ENCODE measurements around the gene C6orf89.

Gene C6orf89

DNA sequence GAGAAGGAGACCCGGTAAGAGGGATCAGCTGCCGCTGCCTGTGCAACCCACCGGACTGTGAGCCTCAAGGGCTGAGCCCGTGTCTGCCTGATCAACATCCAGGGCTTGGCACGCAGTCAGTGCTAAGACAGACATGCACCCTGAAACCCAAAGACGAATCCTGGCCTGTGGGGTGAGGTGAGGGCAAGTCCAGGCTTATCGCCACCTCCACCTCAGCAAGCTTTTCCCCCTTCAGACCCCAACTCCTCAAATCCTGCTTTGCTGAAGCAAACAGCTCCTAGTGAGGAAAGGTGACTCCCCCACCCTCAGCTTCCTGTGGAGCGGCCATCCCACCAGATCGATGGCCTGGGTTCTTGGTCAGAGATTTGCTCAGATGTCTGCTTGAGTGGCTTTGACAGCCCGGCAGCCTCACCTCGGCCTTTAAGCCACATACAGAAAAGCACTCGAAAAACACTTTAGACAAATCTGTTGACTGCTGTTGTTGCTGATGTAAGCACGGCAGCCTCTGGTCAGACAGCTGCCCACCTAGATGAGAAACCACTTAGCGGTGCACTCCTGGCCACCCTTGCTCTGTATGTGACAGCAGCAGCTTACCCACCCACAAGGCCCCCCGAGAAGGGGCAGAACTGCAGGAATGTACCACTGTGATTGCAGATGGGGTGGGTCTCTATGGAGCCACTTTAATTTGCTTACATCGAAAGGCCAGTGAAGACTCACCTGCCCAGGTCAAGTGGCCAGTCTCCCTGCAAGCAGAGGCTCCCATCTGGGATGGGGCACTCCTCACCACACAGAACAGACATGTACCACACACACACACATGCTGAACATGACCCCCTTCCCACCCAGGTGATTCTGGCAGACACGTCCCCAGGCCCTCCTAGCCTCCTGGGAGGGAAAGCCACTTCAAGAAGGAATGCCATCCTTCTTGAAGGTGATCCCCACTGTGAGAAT is 85.4 kb downstream of the C6orf89 start:
- no peak for DNase-seq

- DNase-seq, result no peak
These were observed 86.3 kb downstream of the C6orf89 start for GRCh38 chr6:36971921-36972673.

DNA sequence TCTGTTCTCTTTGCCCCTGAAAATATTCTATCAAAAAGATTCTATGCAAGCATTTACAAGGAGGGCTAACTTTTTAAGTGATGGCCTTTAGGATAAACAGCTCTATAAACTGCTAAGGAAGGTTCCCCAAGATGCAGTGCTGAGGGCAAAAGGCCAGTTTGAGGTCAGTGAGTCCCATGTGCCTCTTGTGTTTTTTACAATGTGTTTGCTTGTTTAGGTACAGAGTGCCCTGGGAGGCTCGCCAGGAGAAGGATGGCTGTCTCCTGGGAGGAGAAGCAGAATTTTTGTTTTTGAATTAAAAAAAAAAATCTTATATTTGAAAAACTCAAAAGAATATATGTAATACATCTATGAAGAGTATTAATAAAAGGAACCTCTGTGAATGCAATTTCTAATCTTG is 87.4 kb downstream of the C6orf89 start:
- DNase-seq, result no peak

GRCh38 chr6:36973647-36974046 is 87.9 kb downstream of the C6orf89 start:
- DNase-seq, result no peak

DNA sequence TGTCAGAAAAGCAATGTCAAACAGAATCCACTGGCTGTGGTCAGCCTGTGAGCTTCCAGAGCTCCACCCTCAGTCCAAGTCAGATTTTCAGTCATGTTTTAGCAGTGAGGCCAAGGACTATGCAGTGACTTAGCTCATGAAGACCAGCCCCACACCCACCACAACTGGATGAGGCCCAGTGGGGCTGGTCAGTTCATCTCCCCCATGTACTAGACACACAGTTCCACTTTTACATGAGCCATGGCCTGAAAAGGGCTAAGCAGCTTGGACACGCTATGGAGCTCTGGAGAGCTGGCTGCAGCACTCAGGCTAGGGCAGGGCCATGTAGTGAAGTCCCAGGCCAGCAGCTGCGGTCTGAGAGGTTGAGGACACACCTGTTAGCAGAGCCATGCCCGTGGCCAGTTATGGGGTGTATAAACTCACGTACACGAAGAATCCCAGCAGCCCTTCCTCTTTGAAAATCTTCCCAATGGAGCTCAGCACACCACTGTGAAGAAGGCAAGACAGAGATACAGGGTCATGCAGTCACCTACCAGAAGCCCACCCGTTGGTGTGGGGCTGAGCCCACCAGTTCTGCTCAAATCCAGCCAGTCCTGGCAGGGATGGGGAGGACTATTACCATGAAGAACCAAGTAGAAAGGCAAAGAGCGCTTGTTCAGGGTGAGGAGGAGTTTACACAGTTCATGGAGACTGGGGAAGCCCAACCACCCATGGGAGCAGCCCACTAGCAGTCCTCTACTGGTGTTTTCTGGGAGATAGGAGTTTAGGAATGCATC is 89.7 kb downstream of the C6orf89 start:
- DNase-seq, result no peak

DNA sequence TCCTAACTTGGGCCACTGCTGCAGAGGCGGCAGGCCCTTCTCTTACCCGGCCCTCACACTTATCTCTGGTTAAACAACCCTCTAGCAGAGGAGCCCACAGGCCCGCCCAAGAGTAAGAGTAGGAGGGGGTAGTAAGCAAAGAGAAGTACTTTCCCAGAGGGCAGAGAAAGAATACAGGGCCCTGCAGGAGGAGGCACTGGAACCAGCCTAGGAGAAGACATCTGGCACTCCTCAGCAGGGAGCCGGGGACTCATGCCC is 90.2 kb downstream of the C6orf89 start:
- DNase-seq, result no peak

DNA sequence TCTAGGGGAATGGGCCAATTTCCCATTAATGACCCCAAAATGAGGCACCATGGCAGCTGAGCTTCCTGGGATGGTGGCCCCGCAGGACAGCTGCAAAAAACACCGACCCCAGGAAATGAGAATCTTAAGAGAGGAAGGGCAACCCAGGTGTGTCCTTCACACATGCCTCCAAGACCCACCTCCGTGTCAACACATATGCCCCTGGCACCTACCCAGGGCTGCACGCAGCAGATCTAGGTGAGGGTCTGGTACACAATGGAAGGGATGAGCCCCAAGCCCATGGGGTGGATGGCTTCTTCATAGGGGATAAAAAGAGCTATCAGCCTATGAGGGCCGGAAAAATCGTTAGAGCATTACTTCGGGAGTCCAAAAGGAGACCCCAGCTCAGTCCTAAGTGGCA is 90.8 kb downstream of the C6orf89 start:
- DNase-seq, result no peak

GRCh38 chr6:36976931-36977330 is 91.2 kb downstream of the C6orf89 start:
- DNase-seq, result no peak

DNA sequence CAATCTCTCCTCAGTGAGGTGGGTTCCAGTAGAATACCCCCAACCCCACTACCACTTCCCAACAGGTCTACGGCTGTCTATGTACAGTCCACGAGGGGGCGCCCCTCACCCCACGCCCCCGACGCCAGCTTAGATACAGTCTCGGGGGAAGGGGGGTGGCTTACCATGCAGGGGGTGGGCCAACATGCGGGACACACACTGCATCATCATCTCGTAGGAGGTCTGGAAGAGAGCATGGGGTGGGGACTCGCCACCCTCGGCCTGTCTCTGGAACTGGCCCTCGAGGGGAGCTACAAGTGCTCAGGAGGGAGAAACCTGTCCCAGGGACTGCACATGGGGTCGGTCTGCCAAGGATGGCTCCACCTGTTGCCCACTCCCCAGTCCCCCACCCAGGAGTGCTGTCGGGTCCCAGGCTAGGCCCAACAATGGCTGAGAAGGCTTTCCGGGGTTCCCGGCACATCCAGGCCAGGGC is 91.8 kb downstream of the C6orf89 start:
- no peak for DNase-seq

Data from SHP77 (cell line).